HG03097 (cell line): ENCODE data around the gene GNG8.
A peak's percentile ranks its signal among the peaks of the same experiment; 100 is the strongest.

Source experiments
- ATAC-seq: cut with Tn5 transposase; IDR thresholded peaks from one replicate; pipeline ENCODE4 v1.9.1; 2021; ENCODE audit not compliant: unreplicated experiment, low FRiP score

GNG8 gene

GRCh38 chr19:46635920-46636761, at the start of gene GNG8:
GNG8 (minus strand) TSS chr19:46636202; CDS start chr19:46634682, 1,520 bp downstream.
- no peak for ATAC-seq

DNA sequence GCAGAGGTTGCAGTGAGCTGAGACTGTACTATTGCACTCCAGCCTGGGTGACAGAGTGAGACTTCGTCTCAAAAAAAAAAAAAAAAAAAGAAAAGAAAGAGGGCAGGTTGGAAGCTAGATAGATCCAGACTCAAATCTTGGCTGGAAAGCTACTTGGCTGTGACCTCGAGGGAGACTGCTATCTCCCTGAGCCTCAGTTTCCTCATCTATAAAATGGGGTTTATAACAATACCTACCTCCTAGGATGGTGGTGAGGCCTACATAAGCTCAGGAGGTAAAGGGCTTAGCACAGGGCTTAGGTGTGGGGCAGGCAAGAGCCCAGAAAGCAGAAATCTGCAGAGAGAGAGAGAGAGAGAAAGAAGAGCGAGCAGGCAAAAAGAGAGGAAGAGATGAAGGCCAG, 49.2 kb upstream of the GNG8 start:
- no peak for ATAC-seq

DNA sequence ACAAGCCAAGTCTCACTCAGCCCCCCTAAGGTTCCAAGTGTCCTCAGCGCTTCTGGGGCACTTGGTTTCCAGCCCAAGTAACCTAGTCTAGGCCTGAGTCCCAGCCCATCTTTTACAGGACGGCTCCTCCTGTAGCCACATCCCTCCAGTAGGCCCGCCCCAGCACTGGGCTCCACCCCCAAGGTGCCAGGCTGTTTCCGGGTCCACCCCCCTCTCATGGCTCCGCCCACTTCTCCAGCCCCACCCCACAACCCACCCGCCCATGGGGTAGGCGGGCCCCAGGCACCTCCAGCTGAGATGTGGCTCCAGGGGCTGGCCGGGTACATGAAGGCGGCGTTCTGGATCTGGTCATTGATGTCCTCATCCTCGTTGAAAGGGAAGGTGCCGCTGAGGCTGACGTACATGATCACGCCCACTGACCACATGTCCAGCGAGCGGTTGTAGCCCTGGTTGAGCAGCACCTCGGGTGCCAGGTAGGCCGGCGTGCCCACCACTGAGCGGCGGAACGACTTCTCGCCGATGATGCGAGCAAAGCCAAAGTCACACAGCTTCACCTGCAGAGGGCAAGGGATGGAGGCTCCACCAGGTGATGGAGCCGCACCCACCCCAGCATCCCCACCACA, 42.2 kb upstream of the GNG8 start:
- no peak for ATAC-seq

- ATAC-seq, result no peak
These were observed 38.6 kb upstream of the GNG8 start for GRCh38 chr19:46674416-46675178.

GRCh38 chr19:46670813-46671212, 34.8 kb upstream of the GNG8 start:
- ATAC-seq, result no peak

- ATAC-seq, result no peak
These were observed 32.7 kb upstream of the GNG8 start for GRCh38 chr19:46668662-46669061.

DNA sequence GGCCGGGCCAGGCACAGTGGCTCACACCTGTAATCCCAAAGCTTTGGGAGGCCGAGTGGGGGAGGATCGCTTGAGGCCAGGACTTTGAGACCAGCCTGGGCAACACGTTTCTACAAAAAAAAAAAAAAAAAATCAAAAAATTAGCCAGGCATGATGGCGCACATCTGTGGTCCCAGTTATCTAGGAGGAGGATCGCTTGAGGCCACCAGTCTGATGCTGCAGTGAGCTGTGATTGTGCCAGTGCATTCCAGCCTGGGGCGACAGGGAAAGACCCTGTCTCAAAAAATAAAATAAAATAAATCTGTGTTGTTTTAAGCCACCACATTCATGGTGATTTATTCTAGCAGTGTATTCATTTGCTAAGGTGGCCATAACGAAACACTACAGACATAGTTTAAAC, 29.1 kb upstream of the GNG8 start:
- ATAC-seq, result no peak

DNA sequence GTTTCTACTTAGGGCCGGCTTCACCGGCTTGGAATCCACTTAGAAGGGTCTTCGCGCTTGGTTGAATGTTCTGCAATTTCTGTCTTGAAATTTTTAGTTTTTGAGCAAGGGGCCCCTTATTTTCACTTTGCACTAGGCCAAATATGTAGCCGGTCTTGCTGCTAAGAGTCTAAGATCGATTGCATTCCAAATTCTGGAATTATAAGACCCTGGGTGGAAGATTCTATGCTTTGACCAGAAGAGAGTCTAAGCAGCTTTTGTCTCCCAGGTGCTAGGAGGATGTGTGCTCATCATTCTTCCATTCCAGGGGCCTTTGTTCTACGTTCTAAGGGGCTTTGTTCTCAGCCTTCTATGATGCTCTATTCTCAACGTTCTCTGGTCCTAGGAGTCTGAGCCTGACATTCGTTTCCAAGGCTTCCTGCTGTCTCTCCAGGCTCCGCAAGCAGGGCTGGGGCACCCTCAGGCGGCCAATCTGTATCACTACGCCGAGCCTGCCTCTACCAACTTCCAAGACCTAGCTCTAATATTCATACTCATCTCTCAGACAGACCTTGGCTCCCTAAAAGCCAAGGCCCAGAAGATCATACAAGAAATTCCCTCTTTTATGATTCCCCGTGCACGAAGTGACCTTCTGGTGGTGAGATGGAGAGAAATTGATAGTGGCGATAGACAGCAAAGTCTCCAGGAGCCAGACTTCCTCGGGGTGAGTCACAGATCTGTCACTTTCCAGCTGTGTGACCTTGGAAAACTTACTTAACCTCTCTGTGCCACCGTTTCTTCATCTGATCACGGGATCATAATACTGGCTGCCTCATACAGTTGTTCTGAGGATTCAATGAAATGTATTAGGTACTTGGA, 26.0 kb upstream of the GNG8 start:
- no peak for ATAC-seq

DNA sequence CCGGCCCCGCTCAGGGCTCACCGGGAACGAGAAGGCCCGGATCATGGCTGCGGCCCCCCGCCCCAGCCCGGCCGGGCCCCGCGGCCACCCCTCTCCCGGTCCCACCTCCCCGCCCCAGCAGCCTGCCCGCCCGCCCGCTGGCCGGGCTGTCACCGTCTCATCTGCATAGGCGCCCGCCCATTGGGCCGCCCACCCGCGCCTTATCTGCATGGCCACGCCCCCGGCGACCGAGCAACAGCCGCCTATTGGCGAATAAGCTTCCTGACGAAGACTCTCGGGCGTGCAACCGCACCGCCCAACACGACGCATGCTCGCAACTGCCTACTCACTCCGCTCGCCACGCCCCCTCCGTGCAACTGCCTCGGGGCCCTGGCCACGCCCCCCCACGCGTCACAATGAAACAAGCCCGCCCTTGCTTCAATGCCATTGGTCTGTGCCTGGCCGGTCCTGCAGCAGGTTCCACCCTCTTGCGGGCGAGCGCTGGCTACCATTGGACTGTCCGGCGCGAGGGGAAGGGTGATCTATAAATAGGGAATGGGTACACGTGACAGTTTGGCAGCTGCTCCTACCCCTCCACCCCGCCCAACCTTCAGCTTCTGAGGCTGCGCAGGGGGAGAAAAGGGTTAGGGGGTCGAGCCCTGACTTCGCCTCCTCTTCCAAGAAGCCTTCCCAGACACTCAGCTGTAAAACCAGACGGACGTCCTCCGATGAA, 25.2 kb upstream of the GNG8 start, which contains the start of gene DACT3:
Gene DACT3 (minus strand): TSS at position 163 of the 712 bp plus-strand sequence. CDS start 118 bp downstream, at position 45.
- ATAC-seq, result peak; percentile 92

DNA sequence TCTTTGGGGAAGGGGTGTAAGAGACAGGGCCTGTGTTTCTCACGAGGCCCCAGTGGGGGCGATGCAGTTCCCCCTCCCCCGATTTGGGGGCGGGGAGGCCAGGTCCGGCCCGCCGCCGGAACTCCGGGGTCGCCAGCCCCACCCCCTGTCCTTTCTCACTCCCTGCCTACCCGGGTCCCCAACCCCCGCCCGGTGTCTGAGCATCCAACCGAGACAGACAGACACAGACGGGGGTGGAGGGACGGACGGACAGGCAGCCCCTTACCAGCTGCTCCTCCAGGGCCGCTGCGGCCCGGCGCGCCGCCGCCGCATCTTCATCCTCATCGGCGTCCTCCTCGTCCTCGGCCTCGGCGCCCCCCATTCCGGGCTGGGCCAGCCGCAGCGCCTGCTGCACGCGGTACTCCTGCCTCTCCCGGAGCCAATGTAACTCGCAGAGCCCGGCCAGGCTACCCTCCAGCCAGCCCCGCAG, 24.6 kb upstream of the GNG8 start:
- ATAC-seq, result no peak

- no peak for ATAC-seq
These were observed 24.1 kb upstream of the GNG8 start for GRCh38 chr19:46660008-46660517.

DNA sequence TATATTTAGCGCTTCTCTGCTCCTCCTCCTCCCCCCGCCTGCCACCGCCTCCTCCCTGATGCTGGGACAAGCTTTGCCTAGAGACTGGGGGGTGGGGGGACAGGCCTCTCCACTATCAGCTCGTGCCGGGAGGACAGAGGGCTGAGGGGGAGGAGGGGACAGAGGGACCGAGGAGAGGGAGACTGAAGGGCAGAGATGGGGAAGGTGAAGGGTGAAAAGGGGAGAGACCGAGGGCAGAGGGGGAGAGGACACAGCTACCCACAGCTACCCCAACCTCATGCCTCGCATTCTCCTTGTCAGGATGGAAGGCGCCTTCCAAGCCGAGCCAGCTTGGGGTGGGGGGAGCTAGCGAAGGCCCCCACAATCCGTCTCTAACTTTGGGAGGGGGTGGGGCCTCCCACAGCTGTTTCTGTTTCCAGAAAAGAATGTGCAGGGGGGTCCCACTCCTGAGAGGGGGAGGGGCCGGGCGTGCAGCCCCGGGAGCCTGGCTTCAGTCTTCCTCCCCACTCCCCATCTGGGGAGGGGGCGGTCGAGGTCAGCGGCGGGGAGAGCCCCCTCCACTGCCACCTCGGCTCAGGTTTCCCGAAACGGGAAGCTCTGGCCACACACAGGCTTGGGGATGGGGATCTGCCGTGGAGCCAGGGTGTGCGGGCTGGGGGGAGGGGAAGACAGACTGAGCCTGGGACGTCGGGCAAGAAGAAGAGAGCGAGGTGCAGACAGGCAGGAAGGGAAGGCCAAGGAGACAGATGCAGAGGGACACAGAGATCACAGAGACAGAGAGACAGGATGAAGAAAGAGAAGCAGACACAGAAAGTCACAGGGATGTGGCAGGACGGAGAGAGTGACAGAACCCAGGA, 23.4 kb upstream of the GNG8 start:
- ATAC-seq, result no peak

- no peak for ATAC-seq
These were observed 20.5 kb upstream of the GNG8 start for GRCh38 chr19:46656541-46656940.

DNA sequence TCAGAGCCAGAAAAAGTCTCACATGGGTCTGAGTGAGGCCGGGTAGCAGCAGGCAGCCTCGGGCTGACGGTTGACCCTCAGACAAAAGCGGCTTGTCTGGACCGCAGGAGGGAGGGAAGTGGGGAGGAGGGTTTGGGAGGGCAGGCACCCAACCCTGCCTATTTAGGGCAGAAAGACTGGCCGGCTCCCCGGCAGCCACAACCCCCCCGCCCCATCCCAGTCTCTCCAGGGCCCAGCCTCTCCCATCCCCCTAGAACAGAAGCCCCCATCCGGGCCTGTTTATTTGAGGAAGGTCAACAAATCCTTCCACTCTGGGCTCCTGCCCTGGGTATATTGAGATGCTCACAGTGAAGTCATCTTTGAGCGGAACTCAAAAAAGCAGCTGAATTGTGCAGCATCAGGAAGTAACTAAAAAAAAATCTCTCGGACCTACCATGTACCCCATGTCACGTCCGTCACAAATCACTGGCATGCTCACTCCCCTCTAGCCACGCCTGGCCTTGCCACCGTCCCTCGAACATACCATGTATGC, 18.7 kb upstream of the GNG8 start:
- no peak for ATAC-seq

GRCh38 chr19:46650445-46650844, 14.4 kb upstream of the GNG8 start:
- no peak for ATAC-seq

DNA sequence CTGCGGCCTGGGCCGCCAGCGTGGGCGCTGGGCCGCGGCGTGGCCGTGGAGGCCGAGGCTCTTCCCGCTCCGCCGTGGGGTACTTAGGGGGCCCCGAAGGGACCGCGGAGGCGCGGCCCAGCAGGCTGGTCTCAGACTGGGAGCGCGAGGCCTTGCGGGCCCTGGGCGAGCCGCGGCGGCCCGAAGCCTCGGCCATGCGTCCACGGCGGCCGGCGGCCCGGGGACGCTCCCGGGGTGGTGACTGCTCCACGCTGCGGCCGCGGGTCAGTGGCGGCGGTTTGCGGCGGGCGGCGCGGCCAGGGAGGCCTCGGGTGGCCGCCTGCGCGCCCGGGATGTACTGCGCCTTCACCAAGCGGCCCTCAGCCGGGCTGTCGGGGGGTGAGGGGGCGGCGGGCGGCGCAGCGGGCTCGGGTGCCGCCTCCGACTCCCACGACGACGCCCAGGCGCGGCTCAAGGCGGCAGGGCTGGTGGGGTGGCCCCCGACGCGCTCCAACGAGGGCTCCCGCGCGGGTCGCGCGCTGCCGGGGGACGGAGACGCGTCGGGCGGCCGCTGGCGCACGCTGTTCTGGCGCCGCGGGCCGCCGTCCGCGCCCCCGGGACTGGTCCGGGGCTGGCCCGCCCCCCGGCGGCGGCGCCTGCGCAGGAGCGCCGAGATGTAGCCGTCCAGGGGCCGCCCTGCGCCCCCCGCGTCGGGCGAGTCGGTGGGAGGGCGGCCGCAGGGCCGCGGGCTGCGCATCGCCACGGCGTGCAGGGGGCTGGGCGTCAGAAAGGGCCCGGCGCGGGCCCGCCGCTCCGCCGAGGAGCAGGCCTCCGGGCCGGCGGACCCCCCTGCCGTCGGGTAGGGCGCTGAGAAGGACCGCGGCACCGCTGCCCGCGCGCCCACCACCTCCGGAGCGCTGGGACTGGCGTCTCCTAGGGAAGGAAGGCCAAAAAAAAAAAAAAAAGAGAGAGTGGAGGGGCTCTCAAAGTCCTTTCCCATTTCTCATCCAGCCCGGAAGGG, 13.3 kb upstream of the GNG8 start:
- no peak for ATAC-seq
